Large intestine (tissue), 3 donors: ENCODE measurements around the gene ZNF771. TPM values are rescaled to one million over a fixed set of nuclear protein-coding genes. Genes with fewer than 3 reads are reported as not detected.

ENCODE experiments used
- DNase-seq, 2 donors: peaks; one replicate each; pipeline versions ENCODE4 v3.0.0 to v3.0.0-alpha.2; 2013
- H3K27ac ChIP-seq: one replicate; pipeline ENCODE4 v1.5.1; 2013; ENCODE audit warnings: low read length
- H3K27me3 ChIP-seq: 2 replicates; pipeline ENCODE4 v1.6.1; 2013; ENCODE audit warnings: low read length; ENCODE audit not compliant: control insufficient read depth, insufficient read depth
- H3K36me3 ChIP-seq: 2 replicates; pipeline ENCODE4 v1.6.1; 2013; ENCODE audit warnings: low read length; ENCODE audit not compliant: control insufficient read depth, insufficient read depth
- H3K4me1 ChIP-seq: one replicate; pipeline ENCODE4 v1.6.1; 2013; ENCODE audit warnings: low read length; ENCODE audit not compliant: control insufficient read depth, insufficient read depth
- H3K4me3 ChIP-seq: one replicate; pipeline ENCODE4 v1.5.1; 2013; ENCODE audit warnings: low read length
- H3K9me3 ChIP-seq: one replicate; pipeline ENCODE4 v1.6.1; 2013; ENCODE audit warnings: mild to moderate bottlenecking, low read depth, low read length, moderate library complexity; ENCODE audit not compliant: control insufficient read depth
- WGBS: methylation state at CpG from one replicate; pipeline ENCODE4 v1.1.5; 2013; ENCODE audit warnings: low lambda C conversion rate; ENCODE audit not compliant: insufficient coverage; 5-methylcytosine and 5-hydroxymethylcytosine counted together
- polyA plus RNA-seq: library from polyadenylated mRNA; unstranded; fragments of 120-200 nt; gene quantifications from one replicate; pipeline ENCODE4 v1.2.1, GENCODE V29; 2013

The ZNF771 gene
- polyA plus RNA-seq, 1 donor, result 4.0 TPM

- WGBS, result no CpG with 5 or more reads among the region's 6 CpGs
- Histone ChIP-seq H3K4me1 (peaks cover 10% of the 10 kb centered on the region), H3K9me3 (no peaks in the 10 kb centered on the region), H3K4me3 (no peak within 1 kb of the TSS), H3K27ac (no peak within 1 kb of the TSS), H3K27me3 (no peaks in the 10 kb centered on the region), H3K36me3 (no peaks in the 10 kb centered on the region)
- DNase-seq, result peak in 1 of 2 donors; percentile 1
Observed at GRCh38 chr16:30374538-30374937, 32.9 kb upstream of the ZNF771 start, which contains the start of gene MYL11. TSS of gene MYL11 (plus strand) at chr16:30374802. CDS start at chr16:30374858, 56 bp downstream.

GRCh38 chr16:30375864-30376263 lies 31.5 kb upstream of the ZNF771 start:
- H3K27ac ChIP-seq, result no peak overlapping the region
- no peak overlapping the region for H3K4me3 ChIP-seq
- H3K27me3 ChIP-seq, result no peaks in the 10 kb centered on the region
- peaks cover 10% of the 10 kb centered on the region for H3K4me1 ChIP-seq
- no peaks in the 10 kb centered on the region for H3K9me3 ChIP-seq
- WGBS, result no CpG with 5 or more reads among the region's 8 CpGs
- peak in 1 of 2 donors; percentile 3 for DNase-seq
- peaks cover 2% of the 10 kb centered on the region for H3K36me3 ChIP-seq

- WGBS, result no CpG with 5 or more reads among the region's 8 CpGs
- DNase-seq, result no peak
- no peak overlapping the region for H3K27ac ChIP-seq
- peaks cover 10% of the 10 kb centered on the region for H3K4me1 ChIP-seq
- no peak overlapping the region for H3K4me3 ChIP-seq
- peaks cover 2% of the 10 kb centered on the region for H3K36me3 ChIP-seq
- H3K27me3 ChIP-seq, result no peaks in the 10 kb centered on the region
- H3K9me3 ChIP-seq, result no peaks in the 10 kb centered on the region
Observed at GRCh38 chr16:30376461-30376902, 30.9 kb upstream of the ZNF771 start.

- Histone ChIP-seq H3K27me3 (no peaks in the 10 kb centered on the region), H3K4me3 (peak overlapping the region; percentile 65), H3K4me1 (peaks cover 10% of the 10 kb centered on the region), H3K36me3 (peaks cover 2% of the 10 kb centered on the region), H3K27ac (peak overlapping the region; percentile 95), H3K9me3 (no peaks in the 10 kb centered on the region)
- WGBS, result no CpG with 5 or more reads among the region's 29 CpGs
- no peak for DNase-seq
Observed at GRCh38 chr16:30377050-30377811, 30.2 kb upstream of the ZNF771 start.

- Histone ChIP-seq H3K27ac (peak overlapping the region; percentile 95), H3K9me3 (no peaks in the 10 kb centered on the region), H3K4me1 (peaks cover 10% of the 10 kb centered on the region), H3K27me3 (no peaks in the 10 kb centered on the region), H3K36me3 (peaks cover 2% of the 10 kb centered on the region), H3K4me3 (peak overlapping the region; percentile 65)
- WGBS, result no CpG with 5 or more reads among the region's 39 CpGs
- peak; percentile 90 to 92 for DNase-seq
Observed at GRCh38 chr16:30377812-30378235, 29.6 kb upstream of the ZNF771 start.

- Histone ChIP-seq H3K4me1 (peaks cover 10% of the 10 kb centered on the region), H3K4me3 (peak overlapping the region; percentile 65), H3K27ac (peak overlapping the region; percentile 95), H3K27me3 (no peaks in the 10 kb centered on the region), H3K36me3 (peaks cover 2% of the 10 kb centered on the region), H3K9me3 (no peaks in the 10 kb centered on the region)
- no CpG with 5 or more reads among the region's 67 CpGs for WGBS
- DNase-seq, result peak; percentile 98
Observed at GRCh38 chr16:30378236-30379157, 28.9 kb upstream of the ZNF771 start.

- peaks cover 2% of the 10 kb centered on the region for H3K36me3 ChIP-seq
Observed at GRCh38 chr16:30379158-30379783, 28.1 kb upstream of the ZNF771 start.

GRCh38 chr16:30380072-30380802 lies 27.2 kb upstream of the ZNF771 start:
- WGBS, result no CpG with 5 or more reads among the region's 4 CpGs

More at GRCh38 chr16:30379158-30379783, 28.1 kb upstream of the ZNF771 start:
- Histone ChIP-seq H3K27ac (peak overlapping the region; percentile 86), H3K4me3 (peak overlapping the region; percentile 51), H3K27me3 (no peaks in the 10 kb centered on the region), H3K9me3 (no peaks in the 10 kb centered on the region), H3K4me1 (peaks cover 10% of the 10 kb centered on the region)
- WGBS, result 28% methylated on average over 2 of the region's 27 CpGs
- peak in 1 of 2 donors; percentile 3 for DNase-seq

GRCh38 chr16:30380803-30381208 lies 26.6 kb upstream of the ZNF771 start:
- no CpG with 5 or more reads among the region's 6 CpGs for WGBS
- H3K4me1 ChIP-seq, result peaks cover 10% of the 10 kb centered on the region
- H3K36me3 ChIP-seq, result peaks cover 2% of the 10 kb centered on the region
- no peak overlapping the region for H3K27ac ChIP-seq
- no peak for DNase-seq
- no peak overlapping the region for H3K4me3 ChIP-seq
- H3K27me3 ChIP-seq, result no peaks in the 10 kb centered on the region
- H3K9me3 ChIP-seq, result no peaks in the 10 kb centered on the region

More at GRCh38 chr16:30380072-30380802, 27.2 kb upstream of the ZNF771 start:
- DNase-seq, result no peak
- H3K9me3 ChIP-seq, result no peaks in the 10 kb centered on the region
- H3K27me3 ChIP-seq, result no peaks in the 10 kb centered on the region
- H3K4me3 ChIP-seq, result no peak overlapping the region
- H3K36me3 ChIP-seq, result peaks cover 2% of the 10 kb centered on the region
- no peak overlapping the region for H3K27ac ChIP-seq
- H3K4me1 ChIP-seq, result peaks cover 10% of the 10 kb centered on the region
